IMR-90 (cell line): Measurements from ENCODE around the gene OST4. TPM values are rescaled to one million over a fixed set of nuclear protein-coding genes. Genes with fewer than 3 reads are reported as not detected.

ENCODE experiments used
- ATAC-seq: fragments of 200-7000 bp; cut with Tn5 transposase; 2 replicates; pipeline ENCODE4 v1.9.1; 2020; ENCODE audit warnings: low read depth, mild to moderate bottlenecking, moderate library complexity
- BruUV-seq: library from RNA; stranded (reverse); fragments of 400-500 nt; replicated peaks from 2 replicates; lab custom pipeline; 2021; lab: Mats Ljungman, UMichigan
- CTCF ChIA-PET: fragments of 300-600 bp; formaldehyde crosslinking; extraction: SDS; loops from one replicate; lab custom pipeline; 2021; ENCODE audit warnings: antibody characterized with exemption; lab: Yijun Ruan, JAX
- POLR2A ChIA-PET: fragments of 300-600 bp; sonication (Branson Sonifier 250); formaldehyde crosslinking; loops from one replicate; lab custom pipeline; 2022; ENCODE audit warnings: antibody characterized with exemption; ENCODE audit not compliant: unreplicated experiment; lab: Charles Lee
- DNase-seq: peaks from one replicate; pipeline ENCODE4 v3.0.0; 2013
- H2AFZ ChIP-seq: replicated peaks from 2 replicates; pipeline ENCODE3; 2013; ENCODE audit warnings: low read length, mild to moderate bottlenecking; ENCODE audit not compliant: poor library complexity
- H2AK5ac ChIP-seq: 2 replicates; pipeline ENCODE4 v1.6.1; 2013; ENCODE audit warnings: low read depth, low read length, inconsistent platforms
- H2AK9ac ChIP-seq: replicated peaks from 2 replicates; pipeline ENCODE3; 2013; ENCODE audit warnings: mild to moderate bottlenecking, low read depth, low read length, moderate library complexity; ENCODE audit not compliant: poor library complexity
- H2BK120ac ChIP-seq: 2 replicates; pipeline ENCODE4 v1.6.1; 2013; ENCODE audit warnings: low read depth, low read length, inconsistent platforms
- H2BK15ac ChIP-seq: 3 replicates; pipeline ENCODE4 v1.6.1; 2013; ENCODE audit warnings: low read depth, low read length, inconsistent platforms
- H2BK20ac ChIP-seq: 2 replicates; pipeline ENCODE4 v1.6.1; 2013; ENCODE audit warnings: low read depth, mild to moderate bottlenecking, inconsistent platforms, low read length, moderate library complexity
- H2BK5ac ChIP-seq: 2 replicates; pipeline ENCODE4 v1.6.1; 2013; ENCODE audit warnings: mild to moderate bottlenecking, low read depth, low read length, inconsistent platforms; ENCODE audit not compliant: poor library complexity, severe bottlenecking
- H3K14ac ChIP-seq: replicated peaks from 2 replicates; pipeline ENCODE4 v1.6.1; 2013; ENCODE audit warnings: low read depth, low read length, inconsistent platforms
- H3K18ac ChIP-seq: 2 replicates; pipeline ENCODE4 v1.6.1; 2013; ENCODE audit warnings: low read depth, low read length, control low read depth
- H3K23ac ChIP-seq: 2 replicates; pipeline ENCODE4 v1.6.1; 2013; ENCODE audit warnings: low read depth, low read length, inconsistent platforms
- H3K27ac ChIP-seq: 2 replicates; pipeline ENCODE4 v1.5.1; 2013; ENCODE audit warnings: mild to moderate bottlenecking, control low read depth, low read length; ENCODE audit not compliant: insufficient read depth
- H3K27me3 ChIP-seq: 2 replicates; pipeline ENCODE4 v1.6.1; 2013; ENCODE audit warnings: low read length; ENCODE audit not compliant: control insufficient read depth, insufficient read depth
- H3K36me3 ChIP-seq: 2 replicates; pipeline ENCODE4 v1.6.1; 2013; ENCODE audit warnings: low read length, mixed read lengths; ENCODE audit not compliant: control insufficient read depth, insufficient read depth
- H3K4ac ChIP-seq: 2 replicates; pipeline ENCODE4 v1.6.1; 2013; ENCODE audit warnings: low read depth, low read length, inconsistent platforms
- H3K4me1 ChIP-seq: 2 replicates; pipeline ENCODE4 v1.6.1; 2013; ENCODE audit warnings: low read length, mixed read lengths; ENCODE audit not compliant: control insufficient read depth, insufficient read depth
- H3K4me2 ChIP-seq: 2 replicates; pipeline ENCODE4 v1.6.1; 2013; ENCODE audit warnings: low read depth, mild to moderate bottlenecking, control low read depth, low read length, moderate library complexity
- H3K4me3 ChIP-seq: 2 replicates; pipeline ENCODE4 v1.5.1; 2013; ENCODE audit warnings: low read depth, mild to moderate bottlenecking, control low read depth, low read length, moderate library complexity; ENCODE audit not compliant: insufficient read depth
- H3K56ac ChIP-seq: 2 replicates; pipeline ENCODE4 v1.6.1; 2013; ENCODE audit warnings: low read length, inconsistent platforms; ENCODE audit not compliant: insufficient read depth; ENCODE audit errors: extremely low read depth
- H3K79me1 ChIP-seq, 2 experiments: 2 replicates each; pipeline ENCODE4 v1.6.1; 2013; ENCODE audit warnings: low read length in 2 of 2, inconsistent platforms in 1 of 2, low read depth in 1 of 2
- H3K9ac ChIP-seq: 2 replicates; pipeline ENCODE4 v1.6.1; 2013; ENCODE audit warnings: low read depth, low read length, control low read depth
- H3K9me1 ChIP-seq: 2 replicates; pipeline ENCODE4 v1.6.1; 2013; ENCODE audit warnings: low read length, inconsistent platforms; ENCODE audit not compliant: insufficient read depth
- H3K9me3 ChIP-seq: 2 replicates; pipeline ENCODE4 v1.6.1; 2013; ENCODE audit warnings: low read length; ENCODE audit not compliant: control insufficient read depth, insufficient read depth
- H4K20me1 ChIP-seq: 2 replicates; pipeline ENCODE4 v1.6.1; 2013; ENCODE audit warnings: low read length, inconsistent platforms; ENCODE audit not compliant: insufficient read depth
- H4K5ac ChIP-seq: 2 replicates; pipeline ENCODE4 v1.6.1; 2013; ENCODE audit warnings: mild to moderate bottlenecking, low read depth, low read length, control low read depth
- H4K8ac ChIP-seq, 2 experiments: 2 replicates each; pipeline ENCODE4 v1.6.1; 2013; ENCODE audit warnings: low read depth in 2 of 2, low read length in 2 of 2, control low read depth in 1 of 2, inconsistent platforms in 1 of 2
- H4K91ac ChIP-seq: 2 replicates; pipeline ENCODE4 v1.6.1; 2013; ENCODE audit warnings: low read depth, low read length, inconsistent platforms; ENCODE audit not compliant: insufficient read depth
- BHLHE40 ChIP-seq: fragments of 150-350 bp; IDR thresholded peaks from 2 replicates; pipeline ENCODE4 v1.6.1; 2016; ENCODE audit warnings: mild to moderate bottlenecking, low read depth, low read length
- CEBPB ChIP-seq: IDR thresholded peaks from 2 replicates; pipeline ENCODE4 v1.6.1; 2012; ENCODE audit warnings: low read depth, low read length, improper control_type of control experiment
- CHD1 ChIP-seq: IDR thresholded peaks from 2 replicates; pipeline ENCODE4 v1.6.1; 2012; ENCODE audit warnings: low read depth, low read length, improper control_type of control experiment
- ELK1 ChIP-seq: fragments of 150-350 bp; IDR thresholded peaks from 2 replicates; pipeline ENCODE4 v1.6.1; 2016; ENCODE audit warnings: low read depth, mild to moderate bottlenecking, low read length, moderate library complexity, borderline replicate concordance
- FOS ChIP-seq: fragments of 150-350 bp; IDR thresholded peaks from 2 replicates; pipeline ENCODE4 v1.6.1; 2016; ENCODE audit warnings: low read depth, low read length
- MAFK ChIP-seq: IDR thresholded peaks from 2 replicates; pipeline ENCODE4 v1.6.1; 2012; ENCODE audit warnings: low read depth, low read length, improper control_type of control experiment
- MAZ ChIP-seq: IDR thresholded peaks from 2 replicates; pipeline ENCODE4 v1.6.1; 2012; ENCODE audit warnings: low read depth, mild to moderate bottlenecking, low read length, improper control_type of control experiment, moderate library complexity, borderline replicate concordance
- MXI1 ChIP-seq: IDR thresholded peaks from 2 replicates; pipeline ENCODE4 v1.6.1; 2012; ENCODE audit warnings: low read depth, mild to moderate bottlenecking, low read length, moderate library complexity, borderline replicate concordance
- NFE2L2 ChIP-seq: fragments of 150-350 bp; IDR thresholded peaks from 2 replicates; pipeline ENCODE4 v1.6.1; 2016; ENCODE audit warnings: low read depth, mild to moderate bottlenecking, low read length
- POLR2A ChIP-seq: IDR thresholded peaks from 2 replicates; pipeline ENCODE4 v1.6.1; 2012; ENCODE audit warnings: mild to moderate bottlenecking, low read depth, low read length
- RAD21 ChIP-seq: IDR thresholded peaks from 2 replicates; pipeline ENCODE4 v1.6.1; 2012; ENCODE audit warnings: low read length, improper control_type of control experiment
- RCOR1 ChIP-seq: IDR thresholded peaks from 2 replicates; pipeline ENCODE4 v1.6.1; 2012; ENCODE audit warnings: mild to moderate bottlenecking, low read length, improper control_type of control experiment; ENCODE audit not compliant: insufficient replicate concordance
- RFX5 ChIP-seq: IDR thresholded peaks from 2 replicates; pipeline ENCODE4 v1.8.0; 2012; ENCODE audit warnings: low read depth, mild to moderate bottlenecking, low read length, moderate library complexity
- SMC3 ChIP-seq: fragments of 150-350 bp; IDR thresholded peaks from 2 replicates; pipeline ENCODE4 v1.6.1; 2016; ENCODE audit warnings: low read depth, mild to moderate bottlenecking, antibody characterized with exemption, low read length, moderate library complexity
- USF2 ChIP-seq: fragments of 150-350 bp; IDR thresholded peaks from 2 replicates; pipeline ENCODE4 v1.6.1; 2017; ENCODE audit warnings: mild to moderate bottlenecking, antibody characterized with exemption, low read length, low read depth
- WGBS, 2 experiments: methylation state at CpG; one replicate each; pipeline versions ENCODE4 v1.1.5 to v1.1.7; 2013; ENCODE audit warnings: missing lambda C conversion rate in 2 of 2; ENCODE audit not compliant: insufficient read length in 1 of 2; ENCODE audit errors: extremely low coverage in 2 of 2; 5-methylcytosine and 5-hydroxymethylcytosine counted together
- dilution Hi-C: fragments of 300-500 bp; cut with HindIII; formaldehyde crosslinking; loops from one replicate; pipeline ENCODE4 v1.14.3; 2018; ENCODE audit warnings: low sequenced_read_pairs; ENCODE audit not compliant: unreplicated experiment
- in situ Hi-C: fragments of 300-500 bp; cut with MboI; formaldehyde crosslinking; loops from 3 replicates; pipeline ENCODE4 v1.14.3; 2019; ENCODE audit warnings: low sequenced_read_pairs, inconsistent platforms, mixed read lengths
- intact Hi-C: fragments of 100-400 bp; cut with micrococcal nuclease; formaldehyde crosslinking; loops from 2 replicates; pipeline ENCODE4 v1.10.0; 2022
- polyA plus RNA-seq, 3 experiments: library from polyadenylated mRNA; depleted of rRNA; stranded (reverse); fragments of >200 nt; gene quantifications; 2 replicates each; pipeline ENCODE4 v1.2.3, GENCODE V29; 2012; ENCODE audit warnings: low replicate concordance in 1 of 3
- total RNA-seq: library from RNA; depleted of rRNA; stranded (reverse); fragments of >200 nt; gene quantifications from 2 replicates; pipeline ENCODE4 v1.2.3, GENCODE V29; 2012
- TF ChIP-seq, protein P1 (sequence below): conservative IDR thresholded peaks from 2 replicates; pipeline ENCODE4 v1.5.1; 2012; ENCODE audit warnings: mild to moderate bottlenecking, low read depth, low read length, improper control_type of control experiment

OST4 gene
- total and polyA plus RNA-seq, 2 of the 4 experiments (the other 2 are of a cell fraction): 386 to 806 TPM

GRCh38 chr2:27076323-27076722 lies 4.9 kb upstream of the OST4 start:
- Histone ChIP-seq H3K9me3 (no peaks in the 10 kb centered on the region), H3K27me3 (no peaks in the 10 kb centered on the region), H3K23ac (peak overlapping the region; percentile 37; the same call in 1 of the 2 replicates), H3K79me1 (peaks cover 3 to 31% of the 10 kb centered on the region in 2 experiments; a peak in 3 of 4 replicates), H2BK15ac (peak overlapping the region; percentile 69; the same call in 1 of the 3 replicates), H3K9ac (no peak overlapping the region), H3K4me3 (no peak overlapping the region), H4K5ac (peak overlapping the region; percentile 26; the same call in 1 of the 2 replicates), H2AK9ac (no peak overlapping the region), H4K20me1 (peaks cover 6% of the 10 kb centered on the region), H3K36me3 (peaks cover 7% of the 10 kb centered on the region; the same call in 1 of the 2 replicates), H3K27ac (no peak overlapping the region), H2AK5ac (peak overlapping the region; percentile 45; the same call in 1 of the 2 replicates), H3K4me1 (peaks cover 36% of the 10 kb centered on the region), H2BK120ac (peak overlapping the region; percentile 37; the same call in 1 of the 2 replicates), H4K8ac (0 out of 4 replicates have a peak overlapping the region, but pooled peaks of 1 of the 2 experiments have one; percentile 35), H4K91ac (peak overlapping the region; percentile 71), H3K56ac (no peak overlapping the region), H3K18ac (no peak overlapping the region; the same call in 1 of the 2 replicates), H2BK20ac (peak overlapping the region; percentile 68; the same call in 1 of the 2 replicates), H3K14ac (peak overlapping the region; percentile 28), H2AFZ (no peak overlapping the region), H3K9me1 (peaks cover 15% of the 10 kb centered on the region; the same call in 1 of the 2 replicates), H3K4me2 (no peak overlapping the region), H3K4ac (peak overlapping the region; percentile 53), H2BK5ac (no peak overlapping the region)
- ATAC-seq (no peak), DNase-seq (no peak)
- ChIA-PET CTCF (interaction anchor here (1.3 kb wide), 1 partner anchor 230 kb away, joined by 3 read pairs; no protein-coding TSS in a partner anchor), POLR2A (interaction anchor here (0.5 kb wide), 1 partner anchor 351 kb away, joined by 3 read pairs; no protein-coding TSS in a partner anchor)
- in situ Hi-C loops (no loop called here), intact Hi-C loops (no loop called here), dilution Hi-C loops (no loop called here)
- TF ChIP-seq POLR2A (no peak), MAFK (no peak), NFE2L2 (no peak), ELK1 (no peak), MXI1 (no peak), MAZ (no peak), BHLHE40 (no peak), RAD21 (no peak), USF2 (no peak), CEBPB (no peak), RCOR1 (no peak), RFX5 (no peak), FOS (no peak), CHD1 (no peak), SMC3 (no peak)
- TF ChIP-seq, protein P1, sequence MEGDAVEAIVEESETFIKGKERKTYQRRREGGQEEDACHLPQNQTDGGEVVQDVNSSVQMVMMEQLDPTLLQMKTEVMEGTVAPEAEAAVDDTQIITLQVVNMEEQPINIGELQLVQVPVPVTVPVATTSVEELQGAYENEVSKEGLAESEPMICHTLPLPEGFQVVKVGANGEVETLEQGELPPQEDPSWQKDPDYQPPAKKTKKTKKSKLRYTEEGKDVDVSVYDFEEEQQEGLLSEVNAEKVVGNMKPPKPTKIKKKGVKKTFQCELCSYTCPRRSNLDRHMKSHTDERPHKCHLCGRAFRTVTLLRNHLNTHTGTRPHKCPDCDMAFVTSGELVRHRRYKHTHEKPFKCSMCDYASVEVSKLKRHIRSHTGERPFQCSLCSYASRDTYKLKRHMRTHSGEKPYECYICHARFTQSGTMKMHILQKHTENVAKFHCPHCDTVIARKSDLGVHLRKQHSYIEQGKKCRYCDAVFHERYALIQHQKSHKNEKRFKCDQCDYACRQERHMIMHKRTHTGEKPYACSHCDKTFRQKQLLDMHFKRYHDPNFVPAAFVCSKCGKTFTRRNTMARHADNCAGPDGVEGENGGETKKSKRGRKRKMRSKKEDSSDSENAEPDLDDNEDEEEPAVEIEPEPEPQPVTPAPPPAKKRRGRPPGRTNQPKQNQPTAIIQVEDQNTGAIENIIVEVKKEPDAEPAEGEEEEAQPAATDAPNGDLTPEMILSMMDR: no peak
- no TSS peak for BruUV-seq
- WGBS, 2 experiments: no CpG with 5 or more reads among the region's 4 CpGs
